GM19193 (cell line): ENCODE results near the gene RBM46.

ENCODE experiments used
- POLR2A ChIP-seq: IDR thresholded peaks from 4 replicates; pipeline ENCODE4 v1.6.1; 2011; ENCODE audit not compliant: insufficient read depth, insufficient read length; ENCODE audit errors: extremely low read depth

Gene RBM46

DNA sequence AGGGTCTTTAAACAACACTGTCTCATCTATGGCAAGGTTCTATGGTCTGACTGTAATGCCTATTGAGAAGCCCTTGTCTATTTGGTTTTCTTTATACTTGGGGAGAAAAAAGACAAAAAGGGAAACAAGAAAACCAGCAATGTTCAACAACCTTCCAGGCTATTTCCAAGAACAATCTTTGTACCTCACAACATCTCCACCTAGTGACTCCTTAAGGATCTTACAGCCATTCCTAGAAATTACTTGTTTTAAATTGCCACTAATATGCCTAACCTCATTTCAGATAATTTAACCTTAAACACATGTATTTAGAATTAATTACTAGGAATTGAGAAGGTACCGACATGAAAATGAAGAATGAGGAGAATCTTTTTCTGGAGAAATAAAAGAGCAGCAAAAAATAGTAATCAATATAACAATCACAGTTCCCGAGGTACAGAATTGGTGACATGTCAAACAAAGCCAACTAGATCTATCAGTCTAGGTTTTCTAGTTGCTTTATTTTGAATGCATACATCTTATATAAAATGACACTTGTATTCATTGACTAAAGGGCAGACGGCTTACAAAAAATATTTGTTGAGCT is 1.6 kb upstream of the RBM46 start:
- TF ChIP-seq POLR2A, result no peak

GRCh38 chr4:154781983-154782293 is 866 bp downstream of the RBM46 start:
- no peak for TF ChIP-seq POLR2A

- TF ChIP-seq POLR2A, result no peak
These were observed 26.1 kb downstream of the RBM46 start for GRCh38 chr4:154807042-154807630.

DNA sequence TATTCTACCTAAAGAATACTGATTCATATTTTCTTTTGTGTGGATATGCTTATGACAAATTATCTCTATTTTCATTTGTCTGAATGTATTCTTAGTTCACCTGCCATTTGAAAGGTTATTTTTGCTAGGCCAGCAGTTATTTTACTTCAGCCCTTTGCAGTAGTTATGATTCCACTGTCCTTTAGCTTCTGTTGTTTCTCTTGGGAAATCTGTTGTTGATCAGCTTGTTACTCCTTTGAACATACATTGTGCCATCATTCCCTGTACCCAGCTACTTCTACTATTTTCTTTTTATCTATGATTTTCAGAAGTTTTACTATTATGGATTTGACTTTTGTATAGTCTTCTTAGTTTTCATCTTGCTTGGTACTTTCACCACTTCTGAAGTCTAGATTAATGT is 37.2 kb downstream of the RBM46 start:
- TF ChIP-seq POLR2A, result no peak

DNA sequence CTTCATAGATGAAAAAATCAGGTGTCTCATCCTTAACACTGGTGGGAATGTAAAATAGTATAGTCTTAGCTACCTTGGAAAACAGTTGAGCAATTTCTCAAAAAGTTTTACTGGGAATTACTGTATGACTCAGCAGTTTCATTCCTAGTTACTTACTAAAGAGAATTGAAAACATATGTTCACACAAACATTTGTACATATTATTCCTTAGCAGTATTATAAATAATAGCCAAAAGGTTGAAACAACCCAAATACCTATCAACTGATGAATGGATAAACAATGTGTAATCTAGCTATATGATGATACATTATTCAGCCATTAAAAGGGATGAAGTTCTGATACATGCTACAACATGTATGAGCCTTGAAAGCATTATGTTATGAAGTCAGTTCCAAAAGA is 41.7 kb downstream of the RBM46 start:
- no peak for TF ChIP-seq POLR2A

- TF ChIP-seq POLR2A, result no peak
These were observed 55.0 kb downstream of the RBM46 start for GRCh38 chr4:154836030-154836429.

DNA sequence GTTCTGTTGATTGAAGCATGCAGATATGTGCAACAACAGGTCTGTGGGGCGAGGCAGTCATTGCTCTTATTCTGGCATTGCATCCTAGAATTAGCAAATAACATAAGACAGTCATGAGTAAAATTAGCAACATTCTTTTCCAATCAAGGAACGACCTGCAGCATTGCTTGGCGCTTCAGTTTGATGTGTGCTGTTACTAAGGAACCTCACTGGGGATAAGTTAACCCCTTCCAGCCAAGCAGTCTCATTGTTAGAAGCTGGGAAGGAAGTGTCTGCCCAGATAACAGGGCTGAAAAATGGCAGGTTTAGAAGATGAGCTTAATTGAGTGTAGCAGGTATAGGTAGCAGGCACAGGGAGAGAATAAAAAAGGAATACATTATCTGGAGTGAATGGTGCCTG is 55.4 kb downstream of the RBM46 start:
- TF ChIP-seq POLR2A, result no peak

DNA sequence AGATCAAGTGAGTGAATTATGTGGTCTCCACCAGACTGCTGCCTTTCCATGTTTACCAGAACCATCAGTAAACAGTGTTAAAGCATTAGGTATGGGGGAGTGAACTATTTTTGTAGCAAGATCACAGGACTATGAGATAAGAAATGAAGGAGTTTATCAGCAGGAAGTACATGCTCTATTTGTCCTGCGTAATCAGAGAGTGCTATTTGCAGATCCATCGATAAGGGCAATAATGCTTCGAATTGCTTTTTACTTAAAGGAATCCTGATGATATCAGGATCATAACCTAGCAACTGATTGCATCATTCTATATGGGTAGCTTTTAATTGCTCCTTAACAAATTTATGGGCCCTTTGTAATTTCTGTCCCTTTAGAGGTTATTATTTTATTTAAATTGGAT is 57.1 kb downstream of the RBM46 start:
- no peak for TF ChIP-seq POLR2A

DNA sequence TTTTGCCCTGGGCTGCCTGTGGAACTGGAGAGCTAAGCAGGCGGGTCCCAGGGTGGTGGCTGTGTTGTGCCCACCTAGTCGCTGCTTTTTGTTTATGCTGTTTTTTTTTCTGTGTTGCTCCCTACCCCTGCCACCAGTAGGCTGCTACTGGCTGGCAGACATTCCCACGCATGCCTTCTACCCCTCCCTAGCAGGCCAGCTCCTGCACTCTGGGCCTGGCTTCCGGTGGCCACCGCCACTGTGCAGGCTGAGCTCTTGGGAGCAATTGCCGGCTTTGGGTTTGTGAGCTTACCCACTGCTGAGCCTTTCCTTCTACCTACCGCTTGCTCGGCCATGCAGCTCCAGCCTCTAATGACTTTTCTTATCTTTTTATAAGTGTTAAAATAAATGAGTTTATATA is 57.6 kb downstream of the RBM46 start:
- no peak for TF ChIP-seq POLR2A

DNA sequence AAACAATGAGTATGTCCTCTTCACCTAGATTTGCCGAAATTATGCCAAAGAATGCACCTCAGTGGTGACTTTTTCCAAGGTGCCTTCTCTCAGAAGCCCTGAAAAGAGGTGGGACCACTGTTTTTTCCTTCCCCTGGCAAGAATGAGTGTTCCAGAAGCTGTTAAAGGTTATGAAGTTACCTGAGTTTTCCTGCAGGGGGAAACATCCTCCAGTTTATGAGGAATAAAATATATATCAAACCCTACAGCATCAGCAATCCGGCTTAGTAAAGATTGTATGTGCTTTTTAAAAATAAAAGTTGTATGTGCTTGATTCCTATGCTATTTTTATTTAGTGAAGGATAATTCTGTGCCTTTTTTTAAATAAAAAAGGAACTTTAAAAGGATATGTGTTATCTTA is 73.3 kb downstream of the RBM46 start:
- TF ChIP-seq POLR2A, result no peak

DNA sequence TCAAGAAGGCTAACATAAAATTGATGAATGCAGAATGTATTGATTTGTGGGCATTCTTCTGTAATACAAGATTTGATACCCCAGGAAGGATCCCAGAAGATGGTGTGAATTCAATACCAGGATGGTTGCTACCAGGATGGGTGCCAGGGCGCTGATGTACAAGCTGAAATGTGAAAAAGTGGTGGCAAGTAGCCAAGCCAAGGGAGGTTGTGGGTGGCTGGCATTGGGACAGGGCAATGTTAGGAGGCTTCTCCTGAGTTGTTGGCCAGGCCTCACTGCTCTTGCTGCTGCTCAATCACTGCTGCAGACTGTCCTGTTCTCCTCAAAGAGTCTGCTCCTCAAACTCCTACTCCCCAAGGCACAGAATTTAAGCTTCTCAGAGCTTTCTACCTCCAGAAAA is 77.1 kb downstream of the RBM46 start:
- TF ChIP-seq POLR2A, result no peak

DNA sequence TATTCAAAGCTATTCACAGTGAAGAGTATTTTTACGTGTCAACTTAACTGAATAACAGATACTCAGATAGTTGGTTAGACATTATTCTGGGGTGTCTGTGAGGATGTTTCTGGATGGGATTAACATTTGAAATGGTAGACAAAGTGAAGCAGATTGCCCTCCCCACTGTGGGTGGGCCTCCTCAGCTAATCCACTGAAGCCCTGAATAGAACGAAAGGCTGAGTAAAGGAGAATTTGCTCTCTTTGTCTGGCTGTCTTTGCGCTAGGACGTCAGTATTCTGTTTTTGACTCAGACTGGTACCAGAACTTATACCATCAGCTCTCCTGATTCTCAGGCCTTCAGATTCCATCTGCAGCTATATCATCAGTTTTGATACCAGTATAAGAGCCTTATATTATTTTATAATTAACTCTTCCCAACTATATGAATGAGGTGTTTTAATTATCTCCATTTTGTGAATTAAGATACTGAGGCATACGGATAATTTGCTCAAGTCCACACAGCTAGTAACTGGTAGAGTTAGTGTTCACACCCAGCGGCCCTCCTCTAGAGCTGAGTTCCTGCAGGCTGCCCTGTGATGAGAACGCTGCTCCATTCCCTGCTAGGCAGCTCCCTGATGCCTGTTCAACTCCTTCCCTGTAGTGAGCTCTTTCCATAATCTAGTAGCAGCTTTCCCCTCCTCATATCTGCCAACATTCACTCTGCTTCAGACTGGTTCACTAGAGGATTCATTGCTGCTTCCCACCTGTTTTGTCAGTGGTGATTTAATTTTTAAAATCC is 87.5 kb downstream of the RBM46 start:
- TF ChIP-seq POLR2A, result no peak

GRCh38 chr4:154869301-154869700 is 88.2 kb downstream of the RBM46 start:
- TF ChIP-seq POLR2A, result no peak

DNA sequence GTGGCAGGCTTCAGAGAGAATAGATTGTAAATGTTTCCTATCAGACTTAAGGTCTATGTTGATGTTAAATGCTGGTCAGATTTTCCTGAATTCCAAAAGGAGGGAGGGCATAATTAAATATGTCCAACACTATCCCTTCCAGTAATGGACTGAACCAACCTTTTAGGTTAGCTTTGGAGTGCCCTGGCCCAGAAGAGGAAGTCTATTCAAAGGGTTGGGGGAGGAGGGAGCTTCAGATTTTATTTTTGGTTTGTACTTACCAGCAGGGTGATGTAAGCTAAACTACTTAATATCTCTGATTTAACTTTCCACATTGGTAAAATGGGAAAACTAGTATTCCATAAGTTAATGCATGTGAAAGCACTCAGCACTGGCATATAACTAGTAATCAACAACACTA is 91.1 kb downstream of the RBM46 start:
- TF ChIP-seq POLR2A, result no peak

DNA sequence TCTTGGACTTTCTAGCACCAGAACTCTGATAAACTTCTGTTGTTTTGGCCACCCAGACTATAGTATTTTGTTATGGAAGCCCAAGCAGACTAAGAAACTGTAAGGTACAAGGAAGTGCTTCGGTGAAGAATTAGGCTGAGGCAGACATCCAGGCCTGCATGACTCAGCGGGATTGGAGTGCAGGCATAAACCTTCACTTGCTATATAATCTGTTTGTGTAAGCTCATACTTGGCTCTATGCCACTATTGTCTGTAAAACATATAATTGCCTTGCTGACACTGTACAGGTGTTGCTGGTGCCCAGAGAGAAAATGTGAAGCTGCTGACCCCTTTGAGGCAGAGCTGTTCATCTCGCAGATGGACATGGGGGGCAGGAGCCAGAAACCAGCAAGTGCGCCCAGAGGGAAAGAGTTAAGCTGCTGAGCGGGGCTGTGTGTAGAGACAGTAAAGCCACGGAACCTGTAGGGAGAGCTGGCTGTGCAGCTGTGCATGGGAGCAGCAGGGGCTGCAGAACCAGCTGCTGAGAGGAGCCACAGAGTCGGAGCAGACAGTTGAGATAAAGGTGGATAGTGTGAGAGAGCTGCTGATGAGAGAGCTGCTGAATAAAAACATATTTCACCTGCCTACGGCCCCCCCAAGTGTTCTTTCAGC is 96.2 kb downstream of the RBM46 start:
- no peak for TF ChIP-seq POLR2A
